ENCODE results near the gene EXOC6B.
"Not testable (repeated sequence)": the region's sequence is repeated elsewhere in the genome, so short reads cannot be mapped to it uniquely, and the experiment has no call there.

EXOC6B gene

GRCh38 chr2:72602711-72603110, 223.1 kb downstream of the EXOC6B start:
- no peak for DNase-seq

GRCh38 chr2:72602095-72602494, 223.7 kb downstream of the EXOC6B start:
- no peak for DNase-seq

- not testable (repeated sequence) for DNase-seq
Observed at GRCh38 chr2:72583836-72584235, 242.0 kb downstream of the EXOC6B start.

- no peak for DNase-seq
Observed at GRCh38 chr2:72583376-72583775, 242.5 kb downstream of the EXOC6B start.

GRCh38 chr2:72581560-72582181, 244.2 kb downstream of the EXOC6B start:
- no peak for DNase-seq

- DNase-seq: no peak
Observed at GRCh38 chr2:72579591-72580180, 246.1 kb downstream of the EXOC6B start.

GRCh38 chr2:72576861-72577260, 249.0 kb downstream of the EXOC6B start:
- DNase-seq: no peak

GRCh38 chr2:72576459-72576858, 249.4 kb downstream of the EXOC6B start:
- no peak for DNase-seq

- DNase-seq: no peak
Observed at GRCh38 chr2:72574886-72575285, 250.9 kb downstream of the EXOC6B start.

- no peak for DNase-seq
Observed at GRCh38 chr2:72573232-72573631, 252.6 kb downstream of the EXOC6B start.

GRCh38 chr2:72572501-72572900, 253.3 kb downstream of the EXOC6B start:
- DNase-seq: no peak

GRCh38 chr2:72570413-72570812, 255.4 kb downstream of the EXOC6B start:
- no peak for DNase-seq

- DNase-seq: no peak
Observed at GRCh38 chr2:72562451-72563153, 263.2 kb downstream of the EXOC6B start.

GRCh38 chr2:72561621-72562318, 264.1 kb downstream of the EXOC6B start:
- DNase-seq: no peak

- no peak for DNase-seq
Observed at GRCh38 chr2:72555943-72556342, 269.9 kb downstream of the EXOC6B start.

- not testable (repeated sequence) for DNase-seq
Observed at GRCh38 chr2:72555363-72555762, 270.5 kb downstream of the EXOC6B start.

- DNase-seq: not testable (repeated sequence)
Observed at GRCh38 chr2:72554910-72555309, 270.9 kb downstream of the EXOC6B start.

- DNase-seq: no peak
Observed at GRCh38 chr2:72554381-72554780, 271.5 kb downstream of the EXOC6B start.

- no peak for DNase-seq
Observed at GRCh38 chr2:72548081-72548764, 277.6 kb downstream of the EXOC6B start.

- no peak for DNase-seq
Observed at GRCh38 chr2:72545790-72546189, 280.0 kb downstream of the EXOC6B start.

- no peak for DNase-seq
Observed at GRCh38 chr2:72544554-72544953, 281.3 kb downstream of the EXOC6B start.

GRCh38 chr2:72543497-72544216, 282.2 kb downstream of the EXOC6B start:
- DNase-seq: no peak
